Suprapubic skin (tissue), 4 donors: ENCODE measurements around the gene GMPPA. TPM values are rescaled to one million over a fixed set of nuclear protein-coding genes. Genes with fewer than 3 reads are reported as not detected.
A peak's percentile ranks its signal among the peaks of the same experiment; 100 is the strongest.

Experiments used
- DNase-seq, 2 donors: peaks; one replicate each; pipeline ENCODE4 v3.0.0-alpha.2; 2019; ENCODE audit warnings: low spot score in 2 of 2
- H3K27ac ChIP-seq: fragments of 200-600 bp; sonication (generic); one replicate; pipeline ENCODE4 v1.5.1; 2019
- H3K27me3 ChIP-seq: fragments of 200-600 bp; sonication (generic); one replicate; pipeline ENCODE4 v1.5.1; 2019
- H3K36me3 ChIP-seq: fragments of 200-600 bp; sonication (generic); one replicate; pipeline ENCODE4 v1.5.1; 2019
- H3K4me1 ChIP-seq: fragments of 200-600 bp; sonication (generic); one replicate; pipeline ENCODE4 v1.5.1; 2019
- H3K4me3 ChIP-seq: fragments of 200-600 bp; sonication (generic); one replicate; pipeline ENCODE4 v1.5.1; 2019; ENCODE audit warnings: mild to moderate bottlenecking
- H3K9me3 ChIP-seq: fragments of 200-600 bp; sonication (generic); one replicate; pipeline ENCODE4 v1.5.1; 2019
- CTCF ChIP-seq, 2 donors: fragments of 200-600 bp in 1 of 2; fragments of 450-650 bp in 1 of 2; sonication (generic) in 1 of 2; IDR thresholded peaks; one replicate each; pipeline ENCODE4 v1.5.1; 2016 to 2019; ENCODE audit warnings: antibody characterized with exemption in 2 of 2, mild to moderate bottlenecking in 1 of 2, moderate library complexity in 1 of 2
- EP300 ChIP-seq: sonication (generic); formaldehyde crosslinking; IDR thresholded peaks from one replicate; pipeline ENCODE4 v1.6.1; 2017; ENCODE audit warnings: antibody characterized with exemption
- POLR2A ChIP-seq, 2 donors: fragments of 450-650 bp; IDR thresholded peaks; one replicate each; pipeline ENCODE4 v1.6.1; 2017; ENCODE audit warnings: antibody characterized with exemption in 2 of 2, mild to moderate bottlenecking in 2 of 2, moderate library complexity in 2 of 2
- POLR2AphosphoS5 ChIP-seq, 3 donors: sonication (generic); formaldehyde crosslinking; IDR thresholded peaks; one replicate each; pipeline ENCODE4 v1.6.1; 2017; ENCODE audit warnings: antibody characterized with exemption in 3 of 3
- WGBS: methylation state at CpG from one replicate; pipeline ENCODE4 v1.1.5; 2018; 5-methylcytosine and 5-hydroxymethylcytosine counted together
- total RNA-seq, 4 donors: library from RNA; depleted of rRNA; stranded (reverse); fragments of >200 nt; gene quantifications; one replicate each; pipeline ENCODE4 v1.1.0, GENCODE V29; 2016

GMPPA gene
- total RNA-seq, 4 donors from 2014 or later, result 18.3 to 31.3 (median 22.3) TPM

- DNase-seq, result no peak
- Histone ChIP-seq H3K27me3 (peaks cover 83% of the 10 kb centered on the region), H3K9me3 (no peaks in the 10 kb centered on the region), H3K4me3 (peak overlapping the region; percentile 27), H3K4me1 (peaks cover 22% of the 10 kb centered on the region), H3K36me3 (no peaks in the 10 kb centered on the region), H3K27ac (no peak overlapping the region)
- TF ChIP-seq POLR2A (IDR thresholded peaks at IDR 0.05), result no peak
- no peak for TF ChIP-seq EP300
- TF ChIP-seq CTCF (IDR thresholded peaks at IDR 0.05), result no peak
- TF ChIP-seq POLR2AphosphoS5 (IDR thresholded peaks at IDR 0.05), result no peak
- WGBS, result 3% methylated on average over 45 of the region's 70 CpGs
Measured at GRCh38 chr2:219522111-219523030, 23.7 kb downstream of the GMPPA start.

GRCh38 chr2:219523031-219523671, 24.5 kb downstream of the GMPPA start:
- no peak for DNase-seq
- Histone ChIP-seq H3K4me3 (peak overlapping the region; percentile 27), H3K36me3 (no peaks in the 10 kb centered on the region), H3K4me1 (peaks cover 22% of the 10 kb centered on the region), H3K9me3 (no peaks in the 10 kb centered on the region), H3K27me3 (peaks cover 84% of the 10 kb centered on the region), H3K27ac (no peak overlapping the region)
- WGBS, result 28% methylated on average over 24 of the region's 24 CpGs
- TF ChIP-seq EP300 (no peak), CTCF (IDR thresholded peaks at IDR 0.05) (no peak), POLR2AphosphoS5 (IDR thresholded peaks at IDR 0.05) (no peak), POLR2A (IDR thresholded peaks at IDR 0.05) (no peak)

GRCh38 chr2:219524817-219525216, 26.1 kb downstream of the GMPPA start:
- 100% methylated on average over 2 of the region's 2 CpGs for WGBS
- H3K4me1 ChIP-seq, result peaks cover 24% of the 10 kb centered on the region
- TF ChIP-seq POLR2AphosphoS5 (IDR thresholded peaks at IDR 0.05), result no peak
- TF ChIP-seq POLR2A (IDR thresholded peaks at IDR 0.05), result no peak
- TF ChIP-seq EP300, result no peak
- TF ChIP-seq CTCF (IDR thresholded peaks at IDR 0.05), result no peak
- peaks cover 90% of the 10 kb centered on the region for H3K27me3 ChIP-seq
- no peak overlapping the region for H3K27ac ChIP-seq
- H3K4me3 ChIP-seq, result no peak overlapping the region
- DNase-seq, result no peak
- H3K9me3 ChIP-seq, result no peaks in the 10 kb centered on the region
- no peaks in the 10 kb centered on the region for H3K36me3 ChIP-seq

GRCh38 chr2:219525533-219526232, 27.0 kb downstream of the GMPPA start:
- Histone ChIP-seq H3K27me3 (peaks cover 93% of the 10 kb centered on the region), H3K36me3 (no peaks in the 10 kb centered on the region), H3K27ac (no peak overlapping the region), H3K4me3 (no peak overlapping the region), H3K9me3 (no peaks in the 10 kb centered on the region), H3K4me1 (peaks cover 27% of the 10 kb centered on the region)
- TF ChIP-seq POLR2AphosphoS5 (IDR thresholded peaks at IDR 0.05) (no peak), CTCF (IDR thresholded peaks at IDR 0.05) (no peak), POLR2A (IDR thresholded peaks at IDR 0.05) (no peak), EP300 (no peak)
- DNase-seq, result no peak
- 72% methylated on average over 8 of the region's 9 CpGs for WGBS
